NOMO-1 treated with dmso at 0.1 percent for 144 hours (cell line): ENCODE measurements around the gene DRICH1.
"Not testable (repeated sequence)": the region's sequence is repeated elsewhere in the genome, so short reads cannot be mapped to it uniquely, and the experiment has no call there.

Experiments used
- DNase-seq: peaks from one replicate; lab custom pipeline; 2025; ENCODE audit not compliant: unreplicated experiment; lab: John Stamatoyannopoulos, UW

The DRICH1 gene

GRCh38 chr22:23632178-23632577 is at the start of gene DRICH1:
Gene DRICH1, minus strand, starts transcription at chr22:23632321. Its CDS starts 298 bp downstream, at chr22:23632023.
- DNase-seq = no peak

- no peak for DNase-seq
These were observed 49.1 kb upstream of the DRICH1 start for GRCh38 chr22:23681026-23681809.

GRCh38 chr22:23678133-23678532 is 46.0 kb upstream of the DRICH1 start:
- no peak for DNase-seq

GRCh38 chr22:23677701-23677995 is 45.5 kb upstream of the DRICH1 start:
- no peak for DNase-seq

- DNase-seq = not testable (repeated sequence)
These were observed 45.0 kb upstream of the DRICH1 start for GRCh38 chr22:23676841-23677700.

GRCh38 chr22:23675502-23676415 is 43.6 kb upstream of the DRICH1 start:
- no peak for DNase-seq

- DNase-seq = not testable (repeated sequence)
These were observed 42.9 kb upstream of the DRICH1 start for GRCh38 chr22:23674886-23675501.

GRCh38 chr22:23673826-23674690 is 41.9 kb upstream of the DRICH1 start:
- no peak for DNase-seq

- DNase-seq = no peak
These were observed 41.0 kb upstream of the DRICH1 start for GRCh38 chr22:23673050-23673620.

GRCh38 chr22:23672307-23673049 is 40.4 kb upstream of the DRICH1 start:
- DNase-seq = not testable (repeated sequence)

- DNase-seq = not testable (repeated sequence)
These were observed 39.3 kb upstream of the DRICH1 start for GRCh38 chr22:23671387-23671786.

- DNase-seq = no peak
These were observed 38.5 kb upstream of the DRICH1 start for GRCh38 chr22:23670378-23671295.

- DNase-seq = not testable (repeated sequence)
These were observed 28.3 kb upstream of the DRICH1 start for GRCh38 chr22:23660381-23660780.

- DNase-seq = no peak
These were observed 25.6 kb upstream of the DRICH1 start for GRCh38 chr22:23657727-23658126.

GRCh38 chr22:23655891-23656475 is 23.9 kb upstream of the DRICH1 start:
- no peak for DNase-seq

- no peak for DNase-seq
These were observed 20.6 kb upstream of the DRICH1 start for GRCh38 chr22:23652711-23653110.

GRCh38 chr22:23652286-23652685 is 20.2 kb upstream of the DRICH1 start:
- no peak for DNase-seq
